Vagina (tissue), 2 donors: Measurements from ENCODE around the gene UCN2. TPM values are rescaled to one million over a fixed set of nuclear protein-coding genes. Genes with fewer than 3 reads are reported as not detected.

Experiments used
- DNase-seq, 2 donors: peaks; one replicate each; pipeline ENCODE4 v3.0.0-alpha.2; 2017; ENCODE audit errors: extremely low spot score in 2 of 2
- H3K27ac ChIP-seq: fragments of 200-600 bp; sonication (generic); one replicate; pipeline ENCODE4 v1.5.1; 2019
- H3K27me3 ChIP-seq: fragments of 200-600 bp; sonication (generic); one replicate; pipeline ENCODE4 v1.5.1; 2019
- H3K36me3 ChIP-seq, 2 donors: fragments of 200-600 bp; sonication (generic); one replicate each; pipeline ENCODE4 v1.5.1; 2017 to 2019
- H3K4me1 ChIP-seq: fragments of 200-600 bp; sonication (generic); one replicate; pipeline ENCODE4 v1.5.1; 2019
- H3K4me3 ChIP-seq, 2 donors: fragments of 200-600 bp; sonication (generic); 1 replicate in 1 of 2; 2 replicates in 1 of 2; pipeline ENCODE4 v1.5.1; 2016 to 2019
- H3K9me3 ChIP-seq: fragments of 200-600 bp; sonication (generic); one replicate; pipeline ENCODE4 v1.5.1; 2019
- CTCF ChIP-seq, 3 experiments: fragments of 450-650 bp in 2 of 3; fragments of 200-600 bp in 1 of 3; sonication (generic) in 1 of 3; IDR thresholded peaks; one replicate each; pipeline ENCODE4 v1.5.1; 2017 to 2019; ENCODE audit warnings: antibody characterized with exemption in 3 of 3, mild to moderate bottlenecking in 2 of 3, moderate library complexity in 2 of 3
- POLR2A ChIP-seq, 2 donors: fragments of 450-650 bp; IDR thresholded peaks; one replicate each; pipeline ENCODE4 v1.6.1; 2017; ENCODE audit warnings: antibody characterized with exemption in 2 of 2, mild to moderate bottlenecking in 2 of 2, moderate library complexity in 2 of 2
- POLR2AphosphoS5 ChIP-seq, 2 donors: sonication (generic); formaldehyde crosslinking; IDR thresholded peaks; one replicate each; pipeline ENCODE4 v1.9.0; 2017; ENCODE audit warnings: antibody characterized with exemption in 2 of 2, mild to moderate bottlenecking in 2 of 2, low read depth in 1 of 2; ENCODE audit not compliant: insufficient read depth in 1 of 2
- intact Hi-C: fragments of 100-400 bp; cut with DNase I; formaldehyde crosslinking; loops from one replicate; pipeline ENCODE4 v1.15.1; 2023
- total RNA-seq: library from RNA; depleted of rRNA; stranded (reverse); fragments of >200 nt; gene quantifications from one replicate; pipeline ENCODE4 v1.2.3, GENCODE V29; 2016

Gene UCN2
- total RNA-seq, 1 donor from 2014 or later, result 5.2 TPM

DNA sequence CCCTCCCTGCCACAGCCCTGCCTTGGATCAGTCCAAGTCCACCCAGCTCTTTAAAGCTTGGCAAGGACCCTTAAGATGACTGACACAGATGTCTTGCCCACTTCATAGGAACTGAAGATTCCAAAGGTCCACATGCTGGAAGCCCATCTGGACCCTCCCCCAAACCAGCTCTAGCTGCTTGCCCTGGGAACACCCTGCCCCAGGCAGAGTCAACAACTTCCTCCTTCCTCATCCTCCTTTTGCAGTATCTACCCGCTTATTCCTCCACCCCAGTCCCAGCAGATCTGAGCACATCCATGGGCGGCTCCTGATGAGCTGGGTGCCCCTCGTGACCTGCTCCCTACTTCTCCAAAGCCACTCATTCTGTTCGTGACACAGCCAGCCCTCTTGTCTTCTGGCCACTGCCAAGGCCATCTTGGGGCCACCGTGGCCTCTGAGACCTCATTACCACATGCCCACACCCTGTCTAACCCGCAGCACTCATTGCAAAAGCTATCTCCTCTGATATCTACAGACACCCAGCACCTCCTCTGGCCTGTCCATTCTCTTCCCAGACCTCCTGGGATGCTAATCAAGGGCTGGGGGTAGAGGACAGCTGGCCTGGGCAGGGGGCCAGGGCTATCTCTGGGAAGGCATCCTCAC, 5.0 kb downstream of the UCN2 start:
- Histone ChIP-seq H3K9me3 (no peaks in the 10 kb centered on the region), H3K27me3 (no peaks in the 10 kb centered on the region), H3K4me1 (peaks cover 47% of the 10 kb centered on the region), H3K36me3 (no peaks in the 10 kb centered on the region), H3K4me3 (no peak overlapping the region), H3K27ac (peak overlapping the region; percentile 1)
- intact Hi-C loops, result loop anchor here (10.0 kb wide), 1 partner anchor 294 kb away; no protein-coding TSS in a partner anchor
- no peak for DNase-seq
- TF ChIP-seq POLR2A (IDR thresholded peaks at IDR 0.05) (no peak), POLR2AphosphoS5 (IDR thresholded peaks at IDR 0.05; ENCODE audit: insufficient read depth in 1 of 2, low read depth in 1 of 2) (no peak), CTCF (IDR thresholded peaks at IDR 0.05) (no peak)

- Histone ChIP-seq H3K27me3 (no peaks in the 10 kb centered on the region), H3K36me3 (no peaks in the 10 kb centered on the region), H3K9me3 (no peaks in the 10 kb centered on the region), H3K4me1 (peaks cover 47% of the 10 kb centered on the region), H3K4me3 (peak within 1 kb of the TSS; percentile 58 to 60), H3K27ac (peak within 1 kb of the TSS; percentile 83)
- DNase-seq, result peak; percentile 99
- no peak for TF ChIP-seq POLR2A (IDR thresholded peaks at IDR 0.05)
- peak; percentile 85 to 95 for TF ChIP-seq POLR2AphosphoS5 (IDR thresholded peaks at IDR 0.05; ENCODE audit: insufficient read depth in 1 of 2, low read depth in 1 of 2)
- intact Hi-C loops, result loop anchor here (10.0 kb wide), 1 partner anchor 292 kb away; no protein-coding TSS in a partner anchor
These were observed 6.6 kb downstream of the UCN2 start, which contains the start of gene PFKFB4 for GRCh38 chr3:48556796-48557626. Gene PFKFB4, minus strand, starts transcription at chr3:48556803. Its CDS starts 26 bp downstream, at chr3:48556777.

GRCh38 chr3:48555949-48556795, 7.4 kb downstream of the UCN2 start:
- intact Hi-C loops, result loop anchor here (10.0 kb wide), 1 partner anchor 291 kb away; no protein-coding TSS in a partner anchor
- H3K36me3 ChIP-seq, result no peaks in the 10 kb centered on the region
- DNase-seq, result no peak
- TF ChIP-seq POLR2A (IDR thresholded peaks at IDR 0.05) (peak in 1 of 2 donors; percentile 17), POLR2AphosphoS5 (IDR thresholded peaks at IDR 0.05; ENCODE audit: insufficient read depth in 1 of 2, low read depth in 1 of 2) (no peak)
- H3K27me3 ChIP-seq, result no peaks in the 10 kb centered on the region
- peak overlapping the region; percentile 83 for H3K27ac ChIP-seq
- H3K9me3 ChIP-seq, result no peaks in the 10 kb centered on the region
- H3K4me1 ChIP-seq, result peaks cover 47% of the 10 kb centered on the region
- H3K4me3 ChIP-seq, result peak overlapping the region; percentile 58 to 60

- Histone ChIP-seq H3K4me3 (no peak overlapping the region), H3K27me3 (no peaks in the 10 kb centered on the region), H3K9me3 (no peaks in the 10 kb centered on the region), H3K27ac (peak overlapping the region; percentile 83), H3K36me3 (no peaks in the 10 kb centered on the region), H3K4me1 (peaks cover 41% of the 10 kb centered on the region)
- DNase-seq, result no peak
- no peak for TF ChIP-seq POLR2A (IDR thresholded peaks at IDR 0.05)
- no peak for TF ChIP-seq CTCF (IDR thresholded peaks at IDR 0.05)
- no peak for TF ChIP-seq POLR2AphosphoS5 (IDR thresholded peaks at IDR 0.05; ENCODE audit: insufficient read depth in 1 of 2, low read depth in 1 of 2)
- intact Hi-C loops, result loop anchor here (10.0 kb wide), 1 partner anchor 291 kb away; no protein-coding TSS in a partner anchor
These were observed 8.2 kb downstream of the UCN2 start for GRCh38 chr3:48555231-48555948.
